ENCODE data around the gene DAB2IP. TPM values are rescaled to one million over a fixed set of nuclear protein-coding genes. Genes with fewer than 3 reads are reported as not detected.

DAB2IP gene
- total RNA-seq, 1 donor from 2014 or later: 24.3 TPM

GRCh38 chr9:121693388-121693670 lies 41.9 kb downstream of the DAB2IP start:
- H3K4me2 ChIP-seq: no peak overlapping the region
- peaks cover 4% of the 10 kb centered on the region for H3K27me3 ChIP-seq
- H3K4me1 Mint-ChIP-seq: peaks cover 46% of the 10 kb centered on the region
- H3K36me3 ChIP-seq: no peaks in the 10 kb centered on the region
- no peak overlapping the region for H3K4me3 ChIP-seq
- peaks cover 20% of the 10 kb centered on the region for H3K4me1 ChIP-seq
- peaks cover 5% of the 10 kb centered on the region for H3K79me2 ChIP-seq (ENCODE audit: low read depth)
- no peaks in the 10 kb centered on the region for H3K9me3 Mint-ChIP-seq
- no peak for DNase-seq (ENCODE audit: low spot score)
- H3K9ac ChIP-seq: no peak overlapping the region
- peaks cover 2% of the 10 kb centered on the region for H3K36me3 Mint-ChIP-seq
- H2AFZ ChIP-seq (replicated peaks): no peak overlapping the region
- H3K27me3 Mint-ChIP-seq (ENCODE audit: insufficient read depth, low read depth): peaks cover 2% of the 10 kb centered on the region
- no peak overlapping the region for H3K4me3 Mint-ChIP-seq
- H3K9me3 ChIP-seq (ENCODE audit: low read depth): no peaks in the 10 kb centered on the region
- TF ChIP-seq EZH2phosphoT487 (IDR thresholded peaks at IDR 0.05) (no peak), CTCF (IDR thresholded peaks at IDR 0.05) (no peak), EZH2 (IDR thresholded peaks at IDR 0.05) (no peak)
- H3K27ac Mint-ChIP-seq: no peak overlapping the region
- no peak overlapping the region for H3K27ac ChIP-seq
- peaks cover 99% of the 10 kb centered on the region for H4K20me1 ChIP-seq (ENCODE audit: low read depth)
- H3F3A ChIP-seq (ENCODE audit: low read depth): peaks cover 38% of the 10 kb centered on the region

GRCh38 chr9:121694001-121694400 lies 42.6 kb downstream of the DAB2IP start:
- H3K9me3 Mint-ChIP-seq: no peaks in the 10 kb centered on the region
- H3K27me3 Mint-ChIP-seq (ENCODE audit: insufficient read depth, low read depth): peaks cover 2% of the 10 kb centered on the region
- no peak overlapping the region for H3K9ac ChIP-seq
- H3K4me2 ChIP-seq: no peak overlapping the region
- no peak overlapping the region for H3K4me3 Mint-ChIP-seq
- H3K36me3 ChIP-seq: no peaks in the 10 kb centered on the region
- peaks cover 23% of the 10 kb centered on the region for H3K4me1 ChIP-seq
- H3K4me3 ChIP-seq: no peak overlapping the region
- peaks cover 44% of the 10 kb centered on the region for H3K4me1 Mint-ChIP-seq
- no peak for TF ChIP-seq CTCF (IDR thresholded peaks at IDR 0.05)
- no peak for TF ChIP-seq EZH2phosphoT487 (IDR thresholded peaks at IDR 0.05)
- no peak for TF ChIP-seq EZH2 (IDR thresholded peaks at IDR 0.05)
- peaks cover 96% of the 10 kb centered on the region for H4K20me1 ChIP-seq (ENCODE audit: low read depth)
- H3F3A ChIP-seq (ENCODE audit: low read depth): peaks cover 42% of the 10 kb centered on the region
- H3K27me3 ChIP-seq: peaks cover 5% of the 10 kb centered on the region
- H3K36me3 Mint-ChIP-seq: no peaks in the 10 kb centered on the region
- no peaks in the 10 kb centered on the region for H3K9me3 ChIP-seq (ENCODE audit: low read depth)
- no peak overlapping the region for H2AFZ ChIP-seq (replicated peaks)
- no peak overlapping the region for H3K27ac ChIP-seq
- H3K79me2 ChIP-seq (ENCODE audit: low read depth): peaks cover 5% of the 10 kb centered on the region
- no peak overlapping the region for H3K27ac Mint-ChIP-seq
- no peak for DNase-seq (ENCODE audit: low spot score)

GRCh38 chr9:121694600-121694999 lies 43.2 kb downstream of the DAB2IP start:
- H4K20me1 ChIP-seq (ENCODE audit: low read depth): peaks cover 92% of the 10 kb centered on the region
- peaks cover 23% of the 10 kb centered on the region for H3K4me1 ChIP-seq
- H3K27ac ChIP-seq: no peak overlapping the region
- Mint-ChIP-seq H3K9me3 (no peaks in the 10 kb centered on the region), H3K4me3 (no peak overlapping the region), H3K27me3 (ENCODE audit: insufficient read depth, low read depth) (peaks cover 2% of the 10 kb centered on the region), H3K36me3 (no peaks in the 10 kb centered on the region), H3K4me1 (peaks cover 44% of the 10 kb centered on the region), H3K27ac (no peak overlapping the region)
- H3F3A ChIP-seq (ENCODE audit: low read depth): peaks cover 39% of the 10 kb centered on the region
- no peaks in the 10 kb centered on the region for H3K9me3 ChIP-seq (ENCODE audit: low read depth)
- H3K9ac ChIP-seq: no peak overlapping the region
- peaks cover 8% of the 10 kb centered on the region for H3K79me2 ChIP-seq (ENCODE audit: low read depth)
- H3K36me3 ChIP-seq: no peaks in the 10 kb centered on the region
- H3K4me2 ChIP-seq: no peak overlapping the region
- H2AFZ ChIP-seq (replicated peaks): no peak overlapping the region
- TF ChIP-seq EZH2phosphoT487 (IDR thresholded peaks at IDR 0.05) (no peak), EZH2 (IDR thresholded peaks at IDR 0.05) (no peak), CTCF (IDR thresholded peaks at IDR 0.05) (no peak)
- H3K27me3 ChIP-seq: peaks cover 5% of the 10 kb centered on the region
- H3K4me3 ChIP-seq: no peak overlapping the region
- DNase-seq (ENCODE audit: low spot score): no peak

GRCh38 chr9:121696930-121697329 lies 45.5 kb downstream of the DAB2IP start:
- peaks cover 21% of the 10 kb centered on the region for H3K4me1 ChIP-seq
- Mint-ChIP-seq H3K9me3 (no peaks in the 10 kb centered on the region), H3K27me3 (ENCODE audit: insufficient read depth, low read depth) (peaks cover 2% of the 10 kb centered on the region), H3K4me1 (peaks cover 35% of the 10 kb centered on the region), H3K36me3 (no peaks in the 10 kb centered on the region), H3K27ac (no peak overlapping the region), H3K4me3 (no peak overlapping the region)
- no peak for DNase-seq (ENCODE audit: low spot score)
- no peak for TF ChIP-seq CTCF (IDR thresholded peaks at IDR 0.05)
- peaks cover 5% of the 10 kb centered on the region for H3K27me3 ChIP-seq
- H3K9ac ChIP-seq: no peak overlapping the region
- H3K9me3 ChIP-seq (ENCODE audit: low read depth): no peaks in the 10 kb centered on the region
- no peak overlapping the region for H2AFZ ChIP-seq (replicated peaks)
- H3K27ac ChIP-seq: no peak overlapping the region
- no peak overlapping the region for H3K4me2 ChIP-seq
- H3K36me3 ChIP-seq: no peaks in the 10 kb centered on the region
- H3K79me2 ChIP-seq (ENCODE audit: low read depth): peaks cover 31% of the 10 kb centered on the region
- H3K4me3 ChIP-seq: no peak overlapping the region
- peaks cover 22% of the 10 kb centered on the region for H3F3A ChIP-seq (ENCODE audit: low read depth)
- peaks cover 92% of the 10 kb centered on the region for H4K20me1 ChIP-seq (ENCODE audit: low read depth)

Data from neural progenitor cell (in vitro differentiated cells).